ENCODE data around the gene FRMD3. TPM values are rescaled to one million over a fixed set of nuclear protein-coding genes. Genes with fewer than 3 reads are reported as not detected.

The FRMD3 gene
- total RNA-seq, 4 donors from 2014 or later, result 2.2 to 5.8 (median 4.4) TPM

- 72 to 76% methylated on average over 5 of the region's 5 CpGs for whole genome bisulfite sequencing, 2 donors
Observed at GRCh38 chr9:83572524-83572923, 34.3 kb upstream of the FRMD3 start.

GRCh38 chr9:83570359-83570758 is 32.2 kb upstream of the FRMD3 start:
- intact Hi-C loops (cut with DNase I; ENCODE audit: low total_unique reads), result no loop called here
- 52 to 59% methylated on average over 1 of the region's 1 CpG for WGBS, 2 donors

More at GRCh38 chr9:83572524-83572923, 34.3 kb upstream of the FRMD3 start:
- DNase-seq (ENCODE audit: low spot score in 2 of 2), result no peak
- TF ChIP-seq POLR2A (IDR thresholded peaks at IDR 0.05), result no peak
- TF ChIP-seq, protein P1, sequence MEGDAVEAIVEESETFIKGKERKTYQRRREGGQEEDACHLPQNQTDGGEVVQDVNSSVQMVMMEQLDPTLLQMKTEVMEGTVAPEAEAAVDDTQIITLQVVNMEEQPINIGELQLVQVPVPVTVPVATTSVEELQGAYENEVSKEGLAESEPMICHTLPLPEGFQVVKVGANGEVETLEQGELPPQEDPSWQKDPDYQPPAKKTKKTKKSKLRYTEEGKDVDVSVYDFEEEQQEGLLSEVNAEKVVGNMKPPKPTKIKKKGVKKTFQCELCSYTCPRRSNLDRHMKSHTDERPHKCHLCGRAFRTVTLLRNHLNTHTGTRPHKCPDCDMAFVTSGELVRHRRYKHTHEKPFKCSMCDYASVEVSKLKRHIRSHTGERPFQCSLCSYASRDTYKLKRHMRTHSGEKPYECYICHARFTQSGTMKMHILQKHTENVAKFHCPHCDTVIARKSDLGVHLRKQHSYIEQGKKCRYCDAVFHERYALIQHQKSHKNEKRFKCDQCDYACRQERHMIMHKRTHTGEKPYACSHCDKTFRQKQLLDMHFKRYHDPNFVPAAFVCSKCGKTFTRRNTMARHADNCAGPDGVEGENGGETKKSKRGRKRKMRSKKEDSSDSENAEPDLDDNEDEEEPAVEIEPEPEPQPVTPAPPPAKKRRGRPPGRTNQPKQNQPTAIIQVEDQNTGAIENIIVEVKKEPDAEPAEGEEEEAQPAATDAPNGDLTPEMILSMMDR (IDR thresholded peaks at IDR 0.05), result no peak
- no peak overlapping the region for H3K4me3 ChIP-seq (ENCODE audit: low read depth, poor library complexity, severe bottlenecking)
- intact Hi-C loops (cut with DNase I; ENCODE audit: low total_unique reads), result no loop called here

DNA sequence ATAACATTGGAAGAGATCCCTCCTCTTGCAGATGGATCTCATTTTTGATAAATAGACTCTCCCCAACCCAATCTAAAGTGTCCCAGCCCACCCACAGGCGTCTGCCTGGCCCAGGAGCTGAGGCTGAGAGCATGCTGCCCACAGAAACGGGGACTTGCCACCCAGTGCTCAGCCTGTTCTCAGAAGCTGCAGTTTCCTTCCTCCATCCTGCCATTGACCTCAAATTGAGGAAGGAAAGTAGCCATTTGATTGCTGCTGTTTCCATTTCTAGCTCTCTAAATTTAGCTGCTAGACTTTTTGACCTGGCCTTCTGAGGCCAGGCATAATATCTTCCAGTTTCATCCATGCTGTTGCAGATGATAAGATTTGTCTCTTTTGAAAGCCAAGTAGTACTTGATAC is 31.1 kb upstream of the FRMD3 start:
- TF ChIP-seq POLR2A (IDR thresholded peaks at IDR 0.05), result no peak
- TF ChIP-seq, protein P1 (IDR thresholded peaks at IDR 0.05), result no peak
- no peak overlapping the region for H3K4me3 ChIP-seq (ENCODE audit: low read depth, poor library complexity, severe bottlenecking)
- intact Hi-C loops (cut with DNase I; ENCODE audit: low total_unique reads), result no loop called here
- no peak for DNase-seq (ENCODE audit: low spot score in 2 of 2)
- WGBS, 2 donors, result 37 to 58% methylated on average over 2 of the region's 2 CpGs

More at GRCh38 chr9:83570359-83570758, 32.2 kb upstream of the FRMD3 start:
- TF ChIP-seq POLR2A (IDR thresholded peaks at IDR 0.05), result no peak
- TF ChIP-seq, protein P1 (IDR thresholded peaks at IDR 0.05), result no peak
- DNase-seq (ENCODE audit: low spot score in 2 of 2), result no peak
- no peak overlapping the region for H3K4me3 ChIP-seq (ENCODE audit: low read depth, poor library complexity, severe bottlenecking)

DNA sequence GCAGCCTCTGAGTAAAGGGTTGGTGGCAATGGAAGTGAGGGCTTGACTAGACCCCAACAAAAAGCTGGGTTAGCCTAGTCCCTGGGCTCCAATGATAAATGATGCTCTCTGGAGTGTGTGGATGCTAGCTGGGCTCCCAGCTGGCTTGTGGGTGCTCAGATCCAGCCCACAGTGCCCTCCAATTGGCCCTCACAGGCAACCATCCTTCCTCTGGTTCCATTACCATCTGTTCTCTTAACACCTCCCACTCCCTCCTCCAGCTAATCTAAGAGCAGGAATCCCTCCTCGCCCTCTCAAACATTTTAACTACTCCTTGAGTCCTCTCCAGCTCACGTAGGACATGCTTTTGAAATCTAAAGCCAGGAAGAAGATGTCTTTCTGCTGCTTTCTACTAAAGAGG is 25.2 kb upstream of the FRMD3 start:
- DNase-seq (ENCODE audit: low spot score in 2 of 2), result no peak
- intact Hi-C loops (cut with DNase I; ENCODE audit: low total_unique reads), result no loop called here
- 75 to 92% methylated on average over 2 of the region's 2 CpGs for WGBS, 2 donors
- no peak overlapping the region for H3K4me3 ChIP-seq (ENCODE audit: low read depth, poor library complexity, severe bottlenecking)
- TF ChIP-seq, protein P1 (IDR thresholded peaks at IDR 0.05), result no peak
- TF ChIP-seq POLR2A (IDR thresholded peaks at IDR 0.05), result no peak

GRCh38 chr9:83560169-83560826 is 22.1 kb upstream of the FRMD3 start:
- H3K4me3 ChIP-seq (ENCODE audit: low read depth, poor library complexity, severe bottlenecking), result no peak overlapping the region
- no peak for TF ChIP-seq POLR2A (IDR thresholded peaks at IDR 0.05)
- TF ChIP-seq, protein P1 (IDR thresholded peaks at IDR 0.05), result no peak
- intact Hi-C loops (cut with DNase I; ENCODE audit: low total_unique reads), result no loop called here
- DNase-seq (ENCODE audit: low spot score in 2 of 2), result no peak
- WGBS, 2 donors, result 88 to 95% methylated on average over 7 of the region's 7 CpGs

DNA sequence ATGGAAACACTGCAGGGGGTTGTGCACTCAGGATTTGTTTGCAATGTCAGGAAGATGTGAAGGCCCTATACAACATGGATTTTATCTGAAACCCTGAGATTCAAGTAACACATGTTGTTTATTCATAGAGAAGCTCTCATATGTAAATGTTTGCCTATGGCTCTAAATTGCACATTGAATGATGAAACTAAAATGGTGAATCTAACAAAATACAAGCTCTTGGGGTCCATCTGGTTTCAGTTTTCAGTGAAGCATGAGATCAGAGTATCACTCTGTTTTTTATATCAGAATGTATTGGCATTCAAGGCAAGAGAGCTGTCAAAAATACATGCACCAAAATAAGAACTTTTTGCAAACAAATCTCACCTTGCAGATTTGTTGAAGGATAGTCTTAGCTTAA is 19.6 kb upstream of the FRMD3 start:
- TF ChIP-seq, protein P1 (IDR thresholded peaks at IDR 0.05), result no peak
- no peak for TF ChIP-seq POLR2A (IDR thresholded peaks at IDR 0.05)

More for the DNA sequence above, 19.6 kb upstream of the FRMD3 start:
- intact Hi-C loops (cut with DNase I; ENCODE audit: low total_unique reads), result no loop called here
- no peak for DNase-seq (ENCODE audit: low spot score in 2 of 2)
- H3K4me3 ChIP-seq (ENCODE audit: low read depth, poor library complexity, severe bottlenecking), result no peak overlapping the region

Data from lower leg skin (tissue), 4 donors.